ENCODE data around the gene NUBPL.

Gene NUBPL

DNA sequence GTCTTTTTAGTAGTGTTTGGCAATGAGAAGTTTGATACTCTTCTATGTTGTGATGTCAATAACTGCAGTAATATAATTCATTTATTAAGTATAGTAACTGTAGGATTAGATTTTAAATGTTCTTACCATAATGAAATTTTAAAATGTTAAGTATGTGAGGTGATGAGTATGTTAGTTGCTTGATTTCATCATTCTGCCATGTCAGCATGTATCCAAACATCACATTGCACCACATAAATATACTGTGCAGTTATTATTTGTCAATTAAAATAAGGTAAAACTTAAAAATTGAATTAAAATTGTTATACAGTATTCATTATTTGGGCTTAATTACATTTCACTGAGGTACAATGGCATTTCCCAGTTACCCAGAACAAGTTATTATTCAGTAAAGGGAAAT is 138.6 kb downstream of the NUBPL start:
- Histone ChIP-seq H3K23ac (ENCODE audit: low read length) (no peak overlapping the region), H3K18ac (ENCODE audit: low read length) (no peak overlapping the region), H3K4me3 (ENCODE audit: low read depth, low read length) (no peak overlapping the region), H3K27ac (ENCODE audit: low read depth, low read length) (no peak overlapping the region), H2BK120ac (ENCODE audit: insufficient read depth, low read length, poor library complexity) (no peak overlapping the region), H3K79me1 (ENCODE audit: low read length) (no peaks in the 10 kb centered on the region), H2BK5ac (ENCODE audit: low read depth, low read length, poor library complexity) (no peak overlapping the region), H3K4me1 (ENCODE audit: control insufficient read depth in 1 of 2, insufficient read depth in 2 of 2, low read length in 2 of 2) (no peaks in the 10 kb centered on the region), H3K14ac (ENCODE audit: low read length) (no peak overlapping the region), H3K4ac (ENCODE audit: low read depth, low read length) (no peak overlapping the region), H4K91ac (ENCODE audit: low read depth, low read length) (no peak overlapping the region), H3K9me3 (ENCODE audit: insufficient read depth, low read depth, low read length) (peaks cover 10% of the 10 kb centered on the region), H2AFZ (ENCODE audit: insufficient read depth, low read length, poor library complexity) (no peak overlapping the region), H4K8ac (ENCODE audit: low read depth, low read length) (no peak overlapping the region), H3K9ac (ENCODE audit: low read length) (no peak overlapping the region), H3K27me3 (ENCODE audit: insufficient read depth, low read length) (no peaks in the 10 kb centered on the region), H3K36me3 (ENCODE audit: control insufficient read depth in 1 of 2, insufficient read depth in 2 of 2, low read length in 2 of 2) (peaks cover 0 to 1% of the 10 kb centered on the region in 2 experiments), H3K79me2 (ENCODE audit: control insufficient read depth, insufficient read depth, low read length, poor library complexity) (no peaks in the 10 kb centered on the region), H4K12ac (ENCODE audit: low read depth, low read length) (no peak overlapping the region), H3K4me2 (ENCODE audit: low read length) (no peak overlapping the region), H2BK12ac (ENCODE audit: low read length) (no peak overlapping the region), H2AK5ac (ENCODE audit: low read length) (no peak overlapping the region)
- no peak for DNase-seq

DNA sequence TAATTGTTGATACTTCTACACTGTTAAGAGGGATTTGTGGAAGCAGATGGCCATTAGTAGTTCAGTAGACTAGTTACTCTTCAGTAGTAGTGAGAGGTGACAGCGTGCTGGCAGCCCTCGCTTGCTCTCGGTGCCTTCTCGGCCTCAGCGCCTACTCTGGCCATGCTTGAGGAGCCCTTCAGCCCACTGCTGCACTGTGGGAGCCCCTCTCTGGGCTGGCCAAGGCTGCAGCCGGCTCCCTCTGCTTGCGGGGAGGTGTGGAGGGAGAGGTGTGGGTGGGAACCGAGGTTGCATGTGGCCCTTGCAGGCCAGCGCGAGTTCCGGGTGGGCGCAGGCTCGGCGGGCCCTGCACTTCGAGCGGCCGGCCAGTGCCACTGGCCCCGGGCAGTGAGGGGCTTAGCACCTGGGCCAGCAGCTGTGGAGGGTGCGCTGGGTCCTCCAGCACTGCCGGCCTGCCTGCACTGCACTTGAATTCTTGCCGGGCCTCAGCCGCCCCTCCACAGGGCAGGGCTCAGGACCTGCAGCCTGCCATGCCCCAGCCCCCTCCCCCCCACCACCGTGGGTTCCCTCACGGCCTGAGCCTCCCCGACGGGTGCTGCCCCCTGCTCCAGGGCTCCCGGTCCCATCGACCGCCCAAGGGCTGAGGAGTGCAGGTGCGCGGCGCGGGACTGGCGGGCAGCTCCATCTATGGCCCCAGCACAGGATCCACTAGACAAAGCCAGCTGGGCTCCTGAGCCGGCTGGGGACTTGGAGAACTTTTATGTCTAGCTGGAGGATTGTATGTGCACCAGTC is 139.3 kb downstream of the NUBPL start:
- DNase-seq, result no peak
- Histone ChIP-seq H4K91ac (ENCODE audit: low read depth, low read length) (no peak overlapping the region), H3K27me3 (ENCODE audit: insufficient read depth, low read length) (no peaks in the 10 kb centered on the region), H3K79me2 (ENCODE audit: control insufficient read depth, insufficient read depth, low read length, poor library complexity) (no peaks in the 10 kb centered on the region), H3K9me3 (ENCODE audit: insufficient read depth, low read depth, low read length) (peaks cover 12% of the 10 kb centered on the region), H2AK5ac (ENCODE audit: low read length) (no peak overlapping the region), H3K36me3 (ENCODE audit: control insufficient read depth in 1 of 2, insufficient read depth in 2 of 2, low read length in 2 of 2) (peaks cover 0 to 1% of the 10 kb centered on the region in 2 experiments), H3K4ac (ENCODE audit: low read depth, low read length) (no peak overlapping the region), H3K14ac (ENCODE audit: low read length) (no peak overlapping the region), H3K4me1 (ENCODE audit: control insufficient read depth in 1 of 2, insufficient read depth in 2 of 2, low read length in 2 of 2) (no peaks in the 10 kb centered on the region), H4K12ac (ENCODE audit: low read depth, low read length) (no peak overlapping the region), H2BK12ac (ENCODE audit: low read length) (no peak overlapping the region), H4K8ac (ENCODE audit: low read depth, low read length) (no peak overlapping the region), H3K18ac (ENCODE audit: low read length) (no peak overlapping the region), H3K79me1 (ENCODE audit: low read length) (no peaks in the 10 kb centered on the region), H2AFZ (ENCODE audit: insufficient read depth, low read length, poor library complexity) (no peak overlapping the region), H3K23ac (ENCODE audit: low read length) (no peak overlapping the region), H3K4me3 (ENCODE audit: low read depth, low read length) (no peak overlapping the region), H3K9ac (ENCODE audit: low read length) (no peak overlapping the region), H3K27ac (ENCODE audit: low read depth, low read length) (no peak overlapping the region), H3K4me2 (ENCODE audit: low read length) (no peak overlapping the region), H2BK5ac (ENCODE audit: low read depth, low read length, poor library complexity) (no peak overlapping the region), H2BK120ac (ENCODE audit: insufficient read depth, low read length, poor library complexity) (no peak overlapping the region)
- no CpG with 5 or more reads among the region's 35 CpGs for WGBS (ENCODE audit: extremely low coverage, insufficient coverage, insufficient read length)

DNA sequence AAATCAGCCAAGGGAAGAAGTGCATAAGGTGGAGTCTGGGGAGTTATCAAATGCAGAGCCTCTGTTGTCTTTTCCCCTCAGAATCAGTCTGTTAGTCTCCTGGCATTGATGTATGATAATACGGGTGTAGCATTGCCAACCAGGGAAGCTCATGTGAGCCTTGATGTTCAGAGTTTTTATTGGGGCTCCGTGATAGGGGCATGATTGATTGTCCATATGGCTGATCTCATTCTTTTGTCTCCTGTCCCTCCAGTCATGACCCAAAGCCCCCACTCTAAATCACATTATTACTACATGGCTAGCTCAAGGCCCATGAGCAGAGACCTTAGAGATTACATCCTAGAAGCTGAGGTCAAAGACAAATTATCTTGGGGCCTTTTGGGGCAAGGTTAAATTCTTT is 140.9 kb downstream of the NUBPL start:
- Histone ChIP-seq H2BK12ac (ENCODE audit: low read length) (no peak overlapping the region), H3K27ac (ENCODE audit: low read depth, low read length) (no peak overlapping the region), H3K9ac (ENCODE audit: low read length) (no peak overlapping the region), H3K4me1 (ENCODE audit: control insufficient read depth in 1 of 2, insufficient read depth in 2 of 2, low read length in 2 of 2) (no peaks in the 10 kb centered on the region), H3K36me3 (ENCODE audit: control insufficient read depth in 1 of 2, insufficient read depth in 2 of 2, low read length in 2 of 2) (peaks cover 0 to 4% of the 10 kb centered on the region in 2 experiments), H3K27me3 (ENCODE audit: insufficient read depth, low read length) (no peaks in the 10 kb centered on the region), H4K12ac (ENCODE audit: low read depth, low read length) (no peak overlapping the region), H2BK5ac (ENCODE audit: low read depth, low read length, poor library complexity) (no peak overlapping the region), H3K4me2 (ENCODE audit: low read length) (no peak overlapping the region), H3K18ac (ENCODE audit: low read length) (no peak overlapping the region), H2AK5ac (ENCODE audit: low read length) (no peak overlapping the region), H3K9me3 (ENCODE audit: insufficient read depth, low read depth, low read length) (peaks cover 16% of the 10 kb centered on the region), H3K23ac (ENCODE audit: low read length) (no peak overlapping the region), H3K4me3 (ENCODE audit: low read depth, low read length) (no peak overlapping the region), H2AFZ (ENCODE audit: insufficient read depth, low read length, poor library complexity) (no peak overlapping the region), H3K14ac (ENCODE audit: low read length) (no peak overlapping the region), H4K8ac (ENCODE audit: low read depth, low read length) (no peak overlapping the region), H3K79me2 (ENCODE audit: control insufficient read depth, insufficient read depth, low read length, poor library complexity) (no peaks in the 10 kb centered on the region), H3K79me1 (ENCODE audit: low read length) (no peaks in the 10 kb centered on the region), H3K4ac (ENCODE audit: low read depth, low read length) (no peak overlapping the region), H2BK120ac (ENCODE audit: insufficient read depth, low read length, poor library complexity) (no peak overlapping the region), H4K91ac (ENCODE audit: low read depth, low read length) (no peak overlapping the region)
- DNase-seq, result no peak
- WGBS (ENCODE audit: extremely low coverage, insufficient coverage, insufficient read length), result no CpG with 5 or more reads among the region's 2 CpGs

DNA sequence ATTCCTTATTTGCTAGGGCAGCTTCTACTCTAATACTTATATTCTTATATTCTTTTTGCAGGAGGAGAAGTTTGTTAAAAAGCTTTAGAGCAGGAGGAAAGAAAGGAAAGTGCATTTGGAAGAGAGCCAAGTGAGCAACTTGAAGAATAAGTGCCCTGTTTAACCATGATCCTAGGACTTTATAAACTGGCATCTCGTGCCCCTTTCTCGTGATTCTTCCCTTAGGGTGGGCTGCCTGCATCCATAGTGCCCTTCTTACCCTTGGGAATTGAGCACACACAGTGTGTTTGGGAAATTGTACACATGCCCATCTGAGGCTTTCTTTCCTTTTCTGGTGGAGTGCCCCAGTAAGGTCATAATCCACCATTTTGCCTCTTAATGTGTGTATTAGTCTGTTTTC is 141.9 kb downstream of the NUBPL start:
- no CpG with 5 or more reads among the region's 2 CpGs for whole genome bisulfite sequencing (ENCODE audit: extremely low coverage, insufficient coverage, insufficient read length)
- H3K27ac ChIP-seq (ENCODE audit: low read depth, low read length), result no peak overlapping the region

More for the DNA sequence above, 141.9 kb downstream of the NUBPL start:
- Histone ChIP-seq H4K8ac (ENCODE audit: low read depth, low read length) (no peak overlapping the region), H2BK5ac (ENCODE audit: low read depth, low read length, poor library complexity) (no peak overlapping the region), H3K27me3 (ENCODE audit: insufficient read depth, low read length) (no peaks in the 10 kb centered on the region), H3K79me1 (ENCODE audit: low read length) (no peaks in the 10 kb centered on the region), H3K9me3 (ENCODE audit: insufficient read depth, low read depth, low read length) (peaks cover 16% of the 10 kb centered on the region), H3K4me1 (ENCODE audit: control insufficient read depth in 1 of 2, insufficient read depth in 2 of 2, low read length in 2 of 2) (no peaks in the 10 kb centered on the region), H2BK120ac (ENCODE audit: insufficient read depth, low read length, poor library complexity) (no peak overlapping the region), H4K12ac (ENCODE audit: low read depth, low read length) (no peak overlapping the region), H3K14ac (ENCODE audit: low read length) (no peak overlapping the region), H3K4me2 (ENCODE audit: low read length) (no peak overlapping the region), H2BK12ac (ENCODE audit: low read length) (no peak overlapping the region), H4K91ac (ENCODE audit: low read depth, low read length) (no peak overlapping the region), H2AFZ (ENCODE audit: insufficient read depth, low read length, poor library complexity) (no peak overlapping the region), H3K4me3 (ENCODE audit: low read depth, low read length) (no peak overlapping the region), H3K36me3 (ENCODE audit: control insufficient read depth in 1 of 2, insufficient read depth in 2 of 2, low read length in 2 of 2) (peaks cover 0 to 4% of the 10 kb centered on the region in 2 experiments), H3K4ac (ENCODE audit: low read depth, low read length) (no peak overlapping the region), H2AK5ac (ENCODE audit: low read length) (no peak overlapping the region), H3K23ac (ENCODE audit: low read length) (no peak overlapping the region), H3K9ac (ENCODE audit: low read length) (no peak overlapping the region), H3K18ac (ENCODE audit: low read length) (no peak overlapping the region), H3K79me2 (ENCODE audit: control insufficient read depth, insufficient read depth, low read length, poor library complexity) (no peaks in the 10 kb centered on the region)
- no peak for DNase-seq
